Measurements from ENCODE around the gene FYN. TPM values are rescaled to one million over a fixed set of nuclear protein-coding genes. Genes with fewer than 3 reads are reported as not detected.

Gene FYN
- total and polyA plus RNA-seq, 2 of the 8 experiments (the other 6 are each of a cell fraction or from before 2014, with no cell fraction given) = 46.8 to 97.2 TPM

GRCh38 chr6:111792241-111792640 is 81.0 kb downstream of the FYN start:
- H3K79me2 ChIP-seq (ENCODE audit: control insufficient read depth in 1 of 2, insufficient read depth in 2 of 2, low read length in 2 of 2) = peaks cover 0 to 15% of the 10 kb centered on the region in 2 experiments; a peak in 2 of 4 replicates
- no peak overlapping the region for H2AK5ac ChIP-seq (ENCODE audit: low read depth, low read length)
- no peak overlapping the region for H4K91ac ChIP-seq (replicated peaks; ENCODE audit: insufficient read length, low read length)
- 77% methylated on average over 2 of the region's 2 CpGs; no CpG with 5 or more reads in 1 of the 2 experiments for WGBS, 2 experiments (ENCODE audit: extremely low coverage in 1 of 2, insufficient coverage in 1 of 2, insufficient read length in 1 of 2, insufficient replicate concordance in 2 of 2, low coverage in 1 of 2, low lambda C conversion rate in 2 of 2, missing lambda C conversion rate in 1 of 2)
- H3K9me3 ChIP-seq (ENCODE audit: insufficient read depth in 2 of 2, low read depth in 1 of 2, low read length in 1 of 2) = no peaks in the 10 kb centered on the region
- no peak for DNase-seq (ENCODE audit: low read depth in 1 of 2, low spot score in 2 of 2)
- H3K4ac ChIP-seq (replicated peaks; ENCODE audit: insufficient read length, low read depth, low read length) = no peak overlapping the region
- no peak overlapping the region for H4K5ac ChIP-seq (ENCODE audit: insufficient read length, low read depth, low read length)
- no peak overlapping the region for H3K18ac ChIP-seq (ENCODE audit: extremely low read depth, low read length)
- no peak overlapping the region for H2BK5ac ChIP-seq (ENCODE audit: low read depth, low read length)
- ChIA-PET POLR2A (ENCODE audit: partially characterized antibody) (no interaction called here), CTCF (ENCODE audit: partially characterized antibody) (interaction anchor here (0.9 to 1.4 kb wide), 2 partner anchors 15 to 33 kb away, joined by 3 to 4 read pairs; no protein-coding TSS in a partner anchor)
- H3K9ac ChIP-seq (replicated peaks in 1 of 4; ENCODE audit: extremely low read depth in 1 of 4, low read depth in 3 of 4, low read length in 3 of 4) = no peak overlapping the region
- H2BK120ac ChIP-seq (replicated peaks; ENCODE audit: low read depth, low read length) = no peak overlapping the region
- H2BK20ac ChIP-seq (ENCODE audit: low read length) = no peak overlapping the region
- no peak overlapping the region for H2BK12ac ChIP-seq (ENCODE audit: low read depth, low read length)
- no peaks in the 10 kb centered on the region for H3K23me2 ChIP-seq (ENCODE audit: low read depth, low read length)
- no peak overlapping the region for H2AFZ ChIP-seq (ENCODE audit: low read length)
- FAIRE-seq = no peak
- no peaks in the 10 kb centered on the region for H3K27me3 ChIP-seq (replicated peaks in 1 of 4; ENCODE audit: control insufficient read depth in 3 of 4, extremely low read depth in 1 of 4, insufficient read depth in 3 of 4, low read length in 3 of 4)
- TF ChIP-seq NRF1 (IDR thresholded peaks at IDR 0.05; ENCODE audit: low read depth, low read length) (no peak), SIX5 (IDR thresholded peaks at IDR 0.05; ENCODE audit: low read depth, low read length) (no peak), RAD21 (IDR thresholded peaks at IDR 0.05 in 1 of 2, conservative IDR thresholded peaks at IDR 0.05 in 1 of 2; ENCODE audit: low read depth in 2 of 2, low read length in 2 of 2) (no peak), ASH2L (IDR thresholded peaks at IDR 0.05; ENCODE audit: low read length) (no peak), BRCA1 (IDR thresholded peaks at IDR 0.05; ENCODE audit: low read depth, low read length) (no peak), EP300 (IDR thresholded peaks at IDR 0.05; ENCODE audit: borderline replicate concordance in 1 of 2, low read depth in 2 of 2, low read length in 2 of 2) (no peak), POLR2A (IDR thresholded peaks at IDR 0.05; ENCODE audit: control extremely low read depth in 1 of 2, low read depth in 2 of 2, low read length in 2 of 2) (no peak), ZNF274 (IDR thresholded peaks at IDR 0.05; ENCODE audit: borderline replicate concordance, extremely low read depth, low read length) (no peak), SRF (IDR thresholded peaks at IDR 0.05; ENCODE audit: low read depth, low read length) (no peak), RXRA (IDR thresholded peaks at IDR 0.05; ENCODE audit: insufficient read depth, low read depth, low read length) (no peak), CREB1 (IDR thresholded peaks at IDR 0.05) (no peak), SUZ12 (IDR thresholded peaks at IDR 0.05; ENCODE audit: low read length) (no peak), NANOG (IDR thresholded peaks at IDR 0.05; ENCODE audit: insufficient read depth, low read depth, low read length, poor library complexity, severe bottlenecking) (no peak), PHF8 (conservative IDR thresholded peaks at IDR 0.05; ENCODE audit: low read depth, low read length) (no peak)
- peaks cover 0 to 3% of the 10 kb centered on the region in 2 experiments for H4K20me1 ChIP-seq (replicated peaks in 1 of 2; ENCODE audit: control insufficient read depth in 1 of 2, insufficient read depth in 2 of 2, low read length in 2 of 2)
- H3K4me3 ChIP-seq (ENCODE audit: extremely low read depth in 1 of 4, insufficient read depth in 2 of 4, low read depth in 3 of 4, low read length in 4 of 4) = no peak overlapping the region
- H3K27ac ChIP-seq (ENCODE audit: low read depth, low read length) = no peak overlapping the region
- H3K56ac ChIP-seq (replicated peaks; ENCODE audit: insufficient read length, low read depth, low read length) = no peak overlapping the region
- no peak overlapping the region for H4K8ac ChIP-seq (ENCODE audit: extremely low read depth, insufficient read depth, low read length)
- H3K4me2 ChIP-seq (ENCODE audit: insufficient read depth in 1 of 2, low read depth in 2 of 2, low read length in 2 of 2) = no peak overlapping the region
- peaks cover 0 to 9% (median 3%) of the 10 kb centered on the region in 4 experiments; a peak in 2 of 7 replicates for H3K4me1 ChIP-seq (replicated peaks in 1 of 4; ENCODE audit: control insufficient read depth in 3 of 4, insufficient read depth in 4 of 4, low read length in 3 of 4)
- no peak overlapping the region for H3K23ac ChIP-seq (ENCODE audit: insufficient read length)
- peaks cover 8% of the 10 kb centered on the region for H3K79me1 ChIP-seq (ENCODE audit: low read depth, low read length)
- no peak overlapping the region for H3K14ac ChIP-seq (ENCODE audit: insufficient read length)
- no peaks in the 10 kb centered on the region for H3K36me3 ChIP-seq (ENCODE audit: control insufficient read depth in 2 of 4, insufficient read depth in 4 of 4, low read length in 3 of 4)
- H2BK15ac ChIP-seq (ENCODE audit: low read length) = no peak overlapping the region
